Coronary artery (tissue), 2 donors: ENCODE results near the gene PHC2.
A peak's percentile ranks its signal among the peaks of the same experiment; 100 is the strongest.

Source experiments
- DNase-seq: peaks from one replicate; pipeline ENCODE4 v3.0.0-alpha.2; 2017; ENCODE audit warnings: low spot score
- H3K27ac ChIP-seq, 2 donors: fragments of 200-600 bp; sonication (generic); one replicate each; pipeline ENCODE4 v1.5.1; 2016 to 2019
- H3K4me3 ChIP-seq: fragments of 200-600 bp; sonication (generic); 2 replicates; pipeline ENCODE4 v1.5.1; 2016; ENCODE audit warnings: mild to moderate bottlenecking, moderate library complexity
- CTCF ChIP-seq: fragments of 200-600 bp; sonication (generic); IDR thresholded peaks from one replicate; pipeline ENCODE4 v1.5.1; 2019; ENCODE audit warnings: antibody characterized with exemption

The PHC2 gene

GRCh38 chr1:33329600-33330305, 101.1 kb downstream of the PHC2 start:
- Histone ChIP-seq H3K4me3 (no peak overlapping the region), H3K27ac (peak overlapping the region in 1 of 2 donors; percentile 80)
- DNase-seq, result no peak
- no peak for TF ChIP-seq CTCF

GRCh38 chr1:33328817-33329216, 102.1 kb downstream of the PHC2 start:
- TF ChIP-seq CTCF, result no peak
- no peak for DNase-seq
- H3K4me3 ChIP-seq, result no peak overlapping the region
- peak overlapping the region in 1 of 2 donors; percentile 56 for H3K27ac ChIP-seq

GRCh38 chr1:33327587-33328325, 103.1 kb downstream of the PHC2 start:
- no peak for DNase-seq
- H3K27ac ChIP-seq, result peak overlapping the region; percentile 2 to 80
- no peak for TF ChIP-seq CTCF
- no peak overlapping the region for H3K4me3 ChIP-seq

- no peak for DNase-seq
- TF ChIP-seq CTCF, result no peak
- H3K27ac ChIP-seq, result peak overlapping the region in 1 of 2 donors; percentile 80
- no peak overlapping the region for H3K4me3 ChIP-seq
Observed at GRCh38 chr1:33326785-33327184, 104.1 kb downstream of the PHC2 start.

- no peak overlapping the region for H3K4me3 ChIP-seq
- TF ChIP-seq CTCF, result no peak
- peak overlapping the region in 1 of 2 donors; percentile 13 for H3K27ac ChIP-seq
- DNase-seq, result no peak
Observed at GRCh38 chr1:33324677-33325575, 106.0 kb downstream of the PHC2 start.

- no peak for DNase-seq
- no peak for TF ChIP-seq CTCF
- Histone ChIP-seq H3K4me3 (no peak overlapping the region), H3K27ac (peak overlapping the region in 1 of 2 donors; percentile 13)
Observed at GRCh38 chr1:33323663-33324477, 107.0 kb downstream of the PHC2 start.
